Activated naive CD4-positive, alpha-beta T cell treated with anti-CD3 and anti-CD28 coated beads, Interleukin-2, amount 50 U/mL, for 72 hours (primary cell): ENCODE measurements around the gene COL5A1. TPM values are rescaled to one million over a fixed set of nuclear protein-coding genes. Genes with fewer than 3 reads are reported as not detected.

Experiments used
- ATAC-seq, 2 donors: fragments of 150-1000 bp; cut with Tn5 transposase; 2 replicates each; pipeline ENCODE4 v1.10.0; 2021; ENCODE audit warnings: mild to moderate bottlenecking in 2 of 2, moderate library complexity in 2 of 2
- DNase-seq, 2 donors: peaks; one replicate each; pipeline ENCODE4 v3.0.0; 2021 to 2022; ENCODE audit warnings: low spot score in 2 of 2
- H3K27ac Mint-ChIP-seq, 2 donors: one replicate each; pipeline ENCODE4 v1.8.0; 2022; ENCODE audit warnings: mild to moderate bottlenecking in 2 of 2, mixed read lengths in 2 of 2
- H3K36me3 Mint-ChIP-seq, 2 donors: one replicate each; pipeline ENCODE4 v1.8.0; 2022; ENCODE audit warnings: mixed read lengths in 2 of 2
- H3K9me3 Mint-ChIP-seq, 2 donors: one replicate each; pipeline ENCODE4 v1.8.0; 2022; ENCODE audit warnings: mixed read lengths in 2 of 2
- total RNA-seq, 2 donors: library from RNA; stranded (reverse); gene quantifications; one replicate each; pipeline ENCODE4 v1.2.3, GENCODE V29; 2022

COL5A1 gene
- total RNA-seq, 2 donors from 2014 or later = 0.04 to 0.18 TPM

- H3K9me3 Mint-ChIP-seq = no peaks in the 10 kb centered on the region
- no peak overlapping the region for H3K27ac Mint-ChIP-seq
- DNase-seq (no peak), ATAC-seq (no peak)
- no peaks in the 10 kb centered on the region for H3K36me3 Mint-ChIP-seq
Observed at GRCh38 chr9:134830926-134831720, 189.5 kb downstream of the COL5A1 start.

GRCh38 chr9:134832471-134832870 is 190.9 kb downstream of the COL5A1 start:
- DNase-seq (no peak), ATAC-seq (no peak)
- peak overlapping the region in 1 of 2 donors; percentile 22 for H3K27ac Mint-ChIP-seq
- no peaks in the 10 kb centered on the region for H3K9me3 Mint-ChIP-seq
- no peaks in the 10 kb centered on the region for H3K36me3 Mint-ChIP-seq

- Mint-ChIP-seq H3K36me3 (no peaks in the 10 kb centered on the region), H3K9me3 (no peaks in the 10 kb centered on the region), H3K27ac (no peak overlapping the region)
- ATAC-seq (no peak), DNase-seq (no peak)
Observed at GRCh38 chr9:134833294-134833880, 191.8 kb downstream of the COL5A1 start.

GRCh38 chr9:134834217-134834956 is 192.8 kb downstream of the COL5A1 start:
- H3K27ac Mint-ChIP-seq = peak overlapping the region in 1 of 2 donors; percentile 52
- DNase-seq (no peak), ATAC-seq (no peak)
- no peaks in the 10 kb centered on the region for H3K9me3 Mint-ChIP-seq
- H3K36me3 Mint-ChIP-seq = no peaks in the 10 kb centered on the region

- H3K36me3 Mint-ChIP-seq = no peaks in the 10 kb centered on the region
- no peak for ATAC-seq
Observed at GRCh38 chr9:134834957-134835419, 193.4 kb downstream of the COL5A1 start.

GRCh38 chr9:134835448-134835847 is 193.8 kb downstream of the COL5A1 start:
- no peak overlapping the region for H3K27ac Mint-ChIP-seq
- DNase-seq (no peak), ATAC-seq (no peak)
- H3K36me3 Mint-ChIP-seq = no peaks in the 10 kb centered on the region
- H3K9me3 Mint-ChIP-seq = no peaks in the 10 kb centered on the region

More at GRCh38 chr9:134834957-134835419, 193.4 kb downstream of the COL5A1 start:
- Mint-ChIP-seq H3K27ac (no peak overlapping the region), H3K9me3 (no peaks in the 10 kb centered on the region)
- no peak for DNase-seq

- ATAC-seq (no peak), DNase-seq (no peak)
- H3K36me3 Mint-ChIP-seq = no peaks in the 10 kb centered on the region
- H3K9me3 Mint-ChIP-seq = no peaks in the 10 kb centered on the region
- H3K27ac Mint-ChIP-seq = no peak overlapping the region
Observed at GRCh38 chr9:134835987-134836386, 194.4 kb downstream of the COL5A1 start.

- H3K27ac Mint-ChIP-seq = no peak overlapping the region
- no peaks in the 10 kb centered on the region for H3K36me3 Mint-ChIP-seq
- H3K9me3 Mint-ChIP-seq = no peaks in the 10 kb centered on the region
- no peak for DNase-seq
- no peak for ATAC-seq
Observed at GRCh38 chr9:134836406-134836970, 194.9 kb downstream of the COL5A1 start.

GRCh38 chr9:134837529-134837928 is 195.9 kb downstream of the COL5A1 start:
- Mint-ChIP-seq H3K9me3 (no peaks in the 10 kb centered on the region), H3K36me3 (no peaks in the 10 kb centered on the region), H3K27ac (no peak overlapping the region)
- no peak for DNase-seq
- ATAC-seq = no peak

GRCh38 chr9:134838651-134839454 is 197.2 kb downstream of the COL5A1 start:
- no peak for DNase-seq
- H3K27ac Mint-ChIP-seq = no peak overlapping the region
- no peaks in the 10 kb centered on the region for H3K9me3 Mint-ChIP-seq
- H3K36me3 Mint-ChIP-seq = no peaks in the 10 kb centered on the region
- no peak for ATAC-seq

GRCh38 chr9:134839455-134840125 is 198.0 kb downstream of the COL5A1 start:
- Mint-ChIP-seq H3K36me3 (no peaks in the 10 kb centered on the region), H3K9me3 (no peaks in the 10 kb centered on the region), H3K27ac (no peak overlapping the region)
- DNase-seq = no peak
- ATAC-seq = no peak

- ATAC-seq = no peak
- no peaks in the 10 kb centered on the region for H3K36me3 Mint-ChIP-seq
- H3K27ac Mint-ChIP-seq = no peak overlapping the region
- no peak for DNase-seq
- H3K9me3 Mint-ChIP-seq = no peaks in the 10 kb centered on the region
Observed at GRCh38 chr9:134840511-134840910, 198.9 kb downstream of the COL5A1 start.

GRCh38 chr9:134841180-134841904 is 199.7 kb downstream of the COL5A1 start:
- Mint-ChIP-seq H3K27ac (no peak overlapping the region), H3K9me3 (no peaks in the 10 kb centered on the region), H3K36me3 (no peaks in the 10 kb centered on the region)
- no peak for ATAC-seq
- no peak for DNase-seq

- Mint-ChIP-seq H3K36me3 (no peaks in the 10 kb centered on the region), H3K9me3 (no peaks in the 10 kb centered on the region), H3K27ac (no peak overlapping the region)
- no peak for ATAC-seq
- no peak for DNase-seq
Observed at GRCh38 chr9:134842321-134842720, 200.7 kb downstream of the COL5A1 start.

GRCh38 chr9:134843740-134844139 is 202.1 kb downstream of the COL5A1 start:
- no peaks in the 10 kb centered on the region for H3K36me3 Mint-ChIP-seq
- H3K9me3 Mint-ChIP-seq = no peaks in the 10 kb centered on the region
- ATAC-seq = no peak

More at GRCh38 chr9:134843740-134844139, 202.1 kb downstream of the COL5A1 start:
- no peak for DNase-seq
- H3K27ac Mint-ChIP-seq = no peak overlapping the region
